Smooth muscle cell of the coronary artery (primary cell): Measurements from ENCODE around the gene ALPG. TPM values are rescaled to one million over a fixed set of nuclear protein-coding genes. Genes with fewer than 3 reads are reported as not detected.

ENCODE experiments used
- total RNA-seq: library from RNA; depleted of rRNA; stranded (reverse); fragments of >200 nt; gene quantifications from 2 replicates; pipeline ENCODE4 v1.2.3, GENCODE V29; 2014; ENCODE audit warnings: low replicate concordance

The ALPG gene
- not detected in 2 replicates for total RNA-seq

DNA sequence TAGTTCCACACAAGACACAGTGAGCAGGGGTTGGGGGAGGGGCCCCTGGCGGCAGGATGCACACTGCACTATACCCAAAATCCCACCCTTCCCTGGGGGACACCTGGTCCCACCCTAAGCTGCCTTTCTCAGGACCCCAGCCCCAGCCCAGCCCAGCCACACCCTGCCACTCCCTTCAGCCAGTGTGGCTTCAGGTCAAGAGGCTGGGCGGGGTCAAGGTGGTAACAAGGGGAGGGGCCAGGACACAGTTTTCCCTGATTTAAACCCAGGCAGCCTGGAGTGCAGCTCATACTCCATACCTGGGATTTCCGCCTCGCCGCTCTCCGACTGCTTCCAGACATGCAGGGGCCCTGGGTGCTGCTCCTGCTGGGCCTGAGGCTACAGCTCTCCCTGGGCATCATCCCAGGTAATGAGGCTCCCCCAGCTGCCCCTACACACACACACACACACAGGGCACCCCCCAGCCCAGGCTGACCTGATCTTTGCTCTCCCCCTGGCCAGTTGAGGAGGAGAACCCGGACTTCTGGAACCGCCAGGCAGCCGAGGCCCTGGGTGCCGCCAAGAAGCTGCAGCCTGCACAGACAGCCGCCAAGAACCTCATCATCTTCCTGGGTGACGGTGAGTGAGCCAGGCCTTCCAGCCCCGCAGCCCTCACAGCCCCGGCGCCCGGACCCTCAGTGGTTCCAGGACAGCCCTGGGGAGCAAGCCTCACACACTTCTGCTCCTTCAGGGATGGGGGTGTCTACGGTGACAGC lies at the start of gene ALPG:
ALPG (plus strand) TSS at position 289 of the 755 bp plus-strand sequence; CDS start at position 340, 51 bp downstream.

DNA sequence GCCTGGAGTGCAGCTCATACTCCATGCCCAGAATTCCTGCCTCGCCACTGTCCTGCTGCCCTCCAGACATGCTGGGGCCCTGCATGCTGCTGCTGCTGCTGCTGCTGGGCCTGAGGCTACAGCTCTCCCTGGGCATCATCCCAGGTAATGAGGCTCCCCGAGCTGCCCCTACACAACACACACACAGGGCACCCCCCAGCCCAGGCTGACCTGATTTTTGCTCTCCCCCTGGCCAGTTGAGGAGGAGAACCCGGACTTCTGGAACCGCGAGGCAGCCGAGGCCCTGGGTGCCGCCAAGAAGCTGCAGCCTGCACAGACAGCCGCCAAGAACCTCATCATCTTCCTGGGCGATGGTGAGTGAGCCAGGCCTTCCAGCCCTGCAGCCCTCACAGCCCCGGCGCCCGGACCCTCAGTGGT lies 27.9 kb upstream of the ALPG start, which contains the start of gene ALPP:
ALPP (plus strand) TSS at position 17 of the 417 bp plus-strand sequence; CDS start at position 69, 52 bp downstream.

DNA sequence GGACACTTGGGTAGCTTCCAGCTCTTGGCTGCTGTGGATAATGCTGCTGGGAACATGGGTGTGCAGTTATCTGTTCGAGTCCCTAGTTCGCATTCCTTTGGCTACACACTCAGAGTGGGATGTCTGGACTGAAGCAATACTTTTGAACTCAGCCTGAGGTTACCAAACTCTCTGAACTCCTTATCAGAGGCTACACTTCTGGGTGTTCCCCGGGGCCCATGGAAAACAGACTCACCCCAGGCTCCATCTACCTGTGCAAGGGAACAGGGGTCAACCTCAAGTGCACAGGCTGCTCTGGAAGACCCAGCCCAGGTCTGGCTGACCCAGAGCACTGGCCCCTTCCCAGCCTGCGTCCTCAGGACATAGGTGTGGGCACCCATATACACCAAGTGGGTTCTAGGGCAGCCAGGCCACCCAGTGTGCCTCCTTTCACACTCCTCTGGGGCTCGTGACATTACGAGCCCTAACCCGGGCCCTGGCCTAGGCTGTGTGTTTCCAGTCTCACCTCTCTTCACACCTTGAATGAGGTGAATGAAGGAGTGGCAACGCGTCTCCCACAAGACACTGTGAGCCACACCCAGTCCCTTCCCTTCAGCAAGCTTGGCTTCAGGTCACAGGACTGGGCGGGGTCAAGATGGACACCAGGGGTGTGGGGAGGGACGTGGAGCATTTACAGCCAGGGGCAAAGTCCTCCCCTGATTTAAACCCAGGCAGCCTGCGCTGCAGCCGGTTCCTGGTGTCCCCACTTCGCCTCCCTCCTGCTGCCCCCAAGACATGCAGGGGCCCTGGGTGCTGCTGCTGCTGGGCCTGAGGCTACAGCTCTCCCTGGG lies 49.0 kb downstream of the ALPG start, which contains the start of gene ALPI:
ALPI (plus strand) TSS at position 728 of the 830 bp plus-strand sequence; CDS start at position 775, 47 bp downstream.

Other genes with a start within 250 kb of the ALPG start
- gene ALPP, start 28.1 kb upstream of the ALPG start, total RNA-seq: not detected in 2 replicates
- gene ALPI, start 49.3 kb downstream of the ALPG start, total RNA-seq: not detected in 2 replicates
- not detected in 2 replicates for gene ECEL1, start 81.0 kb downstream of the ALPG start, total RNA-seq
- not detected in 2 replicates for gene PRSS56, start 113.5 kb downstream of the ALPG start, total RNA-seq
- gene CHRND, start 119.3 kb downstream of the ALPG start, total RNA-seq: not detected in 2 replicates
- gene CHRNG, start 132.8 kb downstream of the ALPG start, total RNA-seq: not detected in 2 replicates
- 1.2 and 1.7 TPM in 2 replicates for gene TIGD1, start 143.7 kb downstream of the ALPG start, total RNA-seq
- gene EIF4E2, start 143.8 kb downstream of the ALPG start, total RNA-seq: 165 and 166 TPM in 2 replicates
- 0.23 and 0.30 TPM in 2 replicates for gene EFHD1, start 226.8 kb downstream of the ALPG start, total RNA-seq